Activated T-helper 1 cell treated with anti-CD3 and anti-CD28 coated beads, Interleukin-12 subunit alpha, Interleukin-12 subunit beta, Interleukin-2, Interleukin-4 antibody, amounts not matched to agents 30 ng/mL and 10 ng/mL and 1 ng/mL, durations not matched to agents 14 hours and 24 hours and 36 hours (primary cell): ENCODE results near the gene PAOX. TPM values are rescaled to one million over a fixed set of nuclear protein-coding genes. Genes with fewer than 3 reads are reported as not detected.
A peak's percentile ranks its signal among the peaks of the same experiment; 100 is the strongest.
"Not testable (repeated sequence)": the region's sequence is repeated elsewhere in the genome, so short reads cannot be mapped to it uniquely, and the experiment has no call there.

Experiments
- DNase-seq: peaks from one replicate; pipeline ENCODE4 v3.0.0; 2021; ENCODE audit warnings: low spot score
- H3K27ac Mint-ChIP-seq: one replicate; pipeline ENCODE4 v1.8.0; 2021; ENCODE audit warnings: mild to moderate bottlenecking, mixed read lengths
- H3K27me3 Mint-ChIP-seq: one replicate; pipeline ENCODE4 v1.8.0; 2022; ENCODE audit warnings: mild to moderate bottlenecking, moderate library complexity, mixed read lengths; ENCODE audit not compliant: insufficient read depth
- H3K36me3 Mint-ChIP-seq: one replicate; pipeline ENCODE4 v1.8.0; 2021; ENCODE audit warnings: low read depth, mixed read lengths
- H3K4me1 Mint-ChIP-seq: one replicate; pipeline ENCODE4 v1.8.0; 2021; ENCODE audit warnings: low read depth, mixed read lengths
- H3K4me3 Mint-ChIP-seq: one replicate; pipeline ENCODE4 v1.8.0; 2021; ENCODE audit warnings: mild to moderate bottlenecking, moderate library complexity, mixed read lengths
- H3K9me3 Mint-ChIP-seq: one replicate; pipeline ENCODE4 v1.8.0; 2021; ENCODE audit warnings: mixed read lengths
- intact Hi-C: fragments of 100-400 bp; cut with micrococcal nuclease; formaldehyde crosslinking; loops from one replicate; pipeline ENCODE4 v1.15.1; 2024
- total RNA-seq: library from RNA; stranded (reverse); gene quantifications from 2 replicates; pipeline ENCODE4 v1.2.3, GENCODE V29; 2022

Gene PAOX
- total RNA-seq, 1 donor from 2014 or later = 7.5 TPM

GRCh38 chr10:133375357-133376115, 3.5 kb upstream of the PAOX start:
- no peak for DNase-seq
- H3K4me3 Mint-ChIP-seq = peak overlapping the region; percentile 62
- H3K36me3 Mint-ChIP-seq = peaks cover 5% of the 10 kb centered on the region
- H3K9me3 Mint-ChIP-seq = no peaks in the 10 kb centered on the region
- peaks cover 16% of the 10 kb centered on the region for H3K27me3 Mint-ChIP-seq
- H3K4me1 Mint-ChIP-seq = peaks cover 5% of the 10 kb centered on the region
- peak overlapping the region; percentile 48 for H3K27ac Mint-ChIP-seq
- intact Hi-C loops = loop anchor here (5.0 to 10.0 kb wide), 3 partner anchors 113 to 1191 kb away; partner anchors contain the start of gene DPYSL4

- intact Hi-C loops = loop anchor here (5.0 to 10.0 kb wide), 3 partner anchors 114 to 1191 kb away; partner anchors contain the start of gene DPYSL4
- H3K4me1 Mint-ChIP-seq, DNase-seq, H3K36me3 Mint-ChIP-seq, H3K9me3 Mint-ChIP-seq: not testable (repeated sequence)
- Mint-ChIP-seq H3K4me3 (peak overlapping the region; percentile 65), H3K27ac (peak overlapping the region; percentile 48), H3K27me3 (peaks cover 16% of the 10 kb centered on the region)
Measured at GRCh38 chr10:133376183-133376582, 2.9 kb upstream of the PAOX start.

- DNase-seq = no peak
- Mint-ChIP-seq H3K36me3 (peaks cover 6% of the 10 kb centered on the region), H3K4me3 (peak overlapping the region; percentile 65), H3K4me1 (peaks cover 11% of the 10 kb centered on the region), H3K27ac (no peak overlapping the region), H3K9me3 (no peaks in the 10 kb centered on the region), H3K27me3 (peaks cover 16% of the 10 kb centered on the region)
- intact Hi-C loops = loop anchor here (5.0 to 10.0 kb wide), 3 partner anchors 115 to 1192 kb away; partner anchors contain the start of gene DPYSL4
Measured at GRCh38 chr10:133377025-133377817, 1.8 kb upstream of the PAOX start.

GRCh38 chr10:133377818-133378250, 1.2 kb upstream of the PAOX start:
- intact Hi-C loops = loop anchor here (1.0 to 10.0 kb wide), 5 partner anchors 20 to 1193 kb away; partner anchors contain the start of genes DPYSL4 and FUOM
- Mint-ChIP-seq H3K27ac (peak overlapping the region; percentile 44), H3K36me3 (peaks cover 6% of the 10 kb centered on the region), H3K9me3 (no peaks in the 10 kb centered on the region), H3K4me1 (peaks cover 11% of the 10 kb centered on the region), H3K27me3 (peaks cover 16% of the 10 kb centered on the region), H3K4me3 (peak overlapping the region; percentile 79)
- no peak for DNase-seq

GRCh38 chr10:133378251-133379096, 588 bp upstream of the PAOX start:
- no peaks in the 10 kb centered on the region for H3K9me3 Mint-ChIP-seq
- peaks cover 16% of the 10 kb centered on the region for H3K27me3 Mint-ChIP-seq
- peaks cover 11% of the 10 kb centered on the region for H3K4me1 Mint-ChIP-seq
- intact Hi-C loops = loop anchor here (1.0 to 10.0 kb wide), 9 partner anchors 12 to 1194 kb away; partner anchors contain the start of genes DPYSL4, FUOM, INPP5A and MTG1
- peak overlapping the region; percentile 44 for H3K27ac Mint-ChIP-seq
- H3K4me3 Mint-ChIP-seq = peak overlapping the region; percentile 79
- DNase-seq = peak; percentile 51
- peaks cover 6% of the 10 kb centered on the region for H3K36me3 Mint-ChIP-seq

GRCh38 chr10:133379801-133380666, 972 bp downstream of the PAOX start:
- intact Hi-C loops = loop anchor here (1.0 to 10.0 kb wide), 8 partner anchors 10 to 1195 kb away; partner anchors contain the start of genes DPYSL4, INPP5A and MTG1
- peak overlapping the region; percentile 68 for H3K27ac Mint-ChIP-seq
- H3K36me3 Mint-ChIP-seq = peaks cover 7% of the 10 kb centered on the region
- DNase-seq = no peak
- peaks cover 11% of the 10 kb centered on the region for H3K27me3 Mint-ChIP-seq
- H3K4me1 Mint-ChIP-seq = peaks cover 6% of the 10 kb centered on the region
- H3K4me3 Mint-ChIP-seq = peak overlapping the region; percentile 76
- no peaks in the 10 kb centered on the region for H3K9me3 Mint-ChIP-seq

GRCh38 chr10:133381036-133381435, 2.0 kb downstream of the PAOX start:
- Mint-ChIP-seq H3K27me3 (peaks cover 2% of the 10 kb centered on the region), H3K36me3 (peaks cover 7% of the 10 kb centered on the region), H3K9me3 (no peaks in the 10 kb centered on the region), H3K4me1 (peaks cover 6% of the 10 kb centered on the region), H3K27ac (no peak overlapping the region), H3K4me3 (peak overlapping the region; percentile 30)
- intact Hi-C loops = no loop called here
- DNase-seq = no peak

GRCh38 chr10:133383551-133383950, 4.5 kb downstream of the PAOX start:
- no peak overlapping the region for H3K4me3 Mint-ChIP-seq
- H3K36me3 Mint-ChIP-seq = peaks cover 9% of the 10 kb centered on the region
- intact Hi-C loops = no loop called here
- H3K27ac Mint-ChIP-seq = no peak overlapping the region
- H3K9me3 Mint-ChIP-seq = no peaks in the 10 kb centered on the region
- no peak for DNase-seq
- H3K4me1 Mint-ChIP-seq = peaks cover 6% of the 10 kb centered on the region
- no peaks in the 10 kb centered on the region for H3K27me3 Mint-ChIP-seq

- no peak overlapping the region for H3K27ac Mint-ChIP-seq
- DNase-seq = no peak
- H3K4me1 Mint-ChIP-seq = peaks cover 11% of the 10 kb centered on the region
- H3K27me3 Mint-ChIP-seq = no peaks in the 10 kb centered on the region
- H3K9me3 Mint-ChIP-seq = no peaks in the 10 kb centered on the region
- intact Hi-C loops = no loop called here
- peaks cover 9% of the 10 kb centered on the region for H3K36me3 Mint-ChIP-seq
- no peak overlapping the region for H3K4me3 Mint-ChIP-seq
Measured at GRCh38 chr10:133384071-133384470, 5.0 kb downstream of the PAOX start.

GRCh38 chr10:133385214-133385613, 6.2 kb downstream of the PAOX start:
- H3K4me3 Mint-ChIP-seq = no peak overlapping the region
- no peak overlapping the region for H3K27ac Mint-ChIP-seq
- peaks cover 9% of the 10 kb centered on the region for H3K36me3 Mint-ChIP-seq
- H3K27me3 Mint-ChIP-seq = no peaks in the 10 kb centered on the region
- no peaks in the 10 kb centered on the region for H3K9me3 Mint-ChIP-seq
- no peak for DNase-seq
- peaks cover 18% of the 10 kb centered on the region for H3K4me1 Mint-ChIP-seq
- intact Hi-C loops = no loop called here

GRCh38 chr10:133386951-133387350, 7.9 kb downstream of the PAOX start:
- H3K4me3 Mint-ChIP-seq, DNase-seq, intact Hi-C loops, H3K36me3 Mint-ChIP-seq, H3K27me3 Mint-ChIP-seq, H3K27ac Mint-ChIP-seq, H3K9me3 Mint-ChIP-seq: not testable (repeated sequence)
- H3K4me1 Mint-ChIP-seq = peaks cover 31% of the 10 kb centered on the region
